Sigmoid colon (tissue), 7 donors: ENCODE results near the gene ESPNL. TPM values are rescaled to one million over a fixed set of nuclear protein-coding genes. Genes with fewer than 3 reads are reported as not detected.
A peak's percentile ranks its signal among the peaks of the same experiment; 100 is the strongest.

Source experiments
- DNase-seq: peaks from one replicate; pipeline ENCODE4 v3.0.0-alpha.2; 2019
- H3K27ac ChIP-seq, 4 donors: fragments of 200-600 bp; sonication (generic); one replicate each; pipeline ENCODE4 v1.5.1; 2016 to 2019; ENCODE audit warnings: mild to moderate bottlenecking in 1 of 4
- H3K27me3 ChIP-seq, 3 donors: fragments of 200-600 bp; sonication (generic); one replicate each; pipeline ENCODE4 v1.5.1; 2019; ENCODE audit warnings: mild to moderate bottlenecking in 1 of 3
- H3K36me3 ChIP-seq, 4 donors: fragments of 200-600 bp; sonication (generic); one replicate each; pipeline ENCODE4 v1.5.1; 2016 to 2019
- H3K4me1 ChIP-seq, 4 donors: fragments of 200-600 bp; sonication (generic); one replicate each; pipeline ENCODE4 v1.5.1; 2017 to 2019
- H3K4me3 ChIP-seq, 4 donors: fragments of 200-600 bp; sonication (generic); one replicate each; pipeline ENCODE4 v1.5.1; 2017 to 2019; ENCODE audit warnings: mild to moderate bottlenecking in 2 of 4, moderate library complexity in 1 of 4
- H3K9me3 ChIP-seq, 4 donors: fragments of 200-600 bp in 3 of 4; sonication (generic) in 3 of 4; one replicate each; pipeline versions ENCODE4 v1.5.1 to v1.6.1; 2013 to 2019
- CTCF ChIP-seq, 4 experiments: fragments of 450-650 bp in 3 of 4; fragments of 200-600 bp in 1 of 4; IDR thresholded peaks; one replicate each; pipeline ENCODE4 v1.5.1; 2016 to 2019; ENCODE audit warnings: antibody characterized with exemption in 4 of 4, mild to moderate bottlenecking in 3 of 4, moderate library complexity in 2 of 4
- EP300 ChIP-seq, 4 donors: sonication (generic); formaldehyde crosslinking; IDR thresholded peaks; one replicate each; pipeline ENCODE4 v1.6.1; 2017; ENCODE audit warnings: antibody characterized with exemption in 4 of 4
- POLR2A ChIP-seq, 2 donors: fragments of 450-650 bp; IDR thresholded peaks; one replicate each; pipeline ENCODE4 v1.6.1; 2016; ENCODE audit warnings: antibody characterized with exemption in 2 of 2, mild to moderate bottlenecking in 2 of 2, moderate library complexity in 2 of 2
- POLR2AphosphoS5 ChIP-seq, 4 donors: sonication (generic); formaldehyde crosslinking; IDR thresholded peaks; one replicate each; pipeline ENCODE4 v1.6.1; 2017; ENCODE audit warnings: antibody characterized with exemption in 4 of 4
- WGBS, 2 donors: extraction: QIAGEN DNeasy Blood & Tissue Kit; methylation state at CpG; one replicate each; pipeline ENCODE4 v1.1.7; 2013; 5-methylcytosine and 5-hydroxymethylcytosine counted together
- intact Hi-C: fragments of 100-400 bp; cut with DNase I; formaldehyde crosslinking; loops from one replicate; pipeline ENCODE4 v1.15.1; 2023
- polyA plus RNA-seq, 3 donors: library from polyadenylated mRNA; stranded (reverse); fragments of 200-250 nt; gene quantifications; one replicate each; pipeline ENCODE4 v1.2.3, GENCODE V29; 2013
- total RNA-seq, 4 donors: library from RNA; depleted of rRNA; stranded (reverse); fragments of >200 nt; gene quantifications; one replicate each; pipeline ENCODE4 v1.1.0, GENCODE V29; 2016
- donor health status: healthy with polysubstance abuse.
- donor health status: Bipolar disorder and iron deficiency.
- donor health status: healthy.

Gene ESPNL
- total and polyA plus RNA-seq, 7 donors = 0.36 to 2.0 (median 0.58) TPM; not detected in 3

GRCh38 chr2:238107525-238108422 is 7.6 kb downstream of the ESPNL start:
- no peaks in the 10 kb centered on the region for H3K9me3 ChIP-seq
- no peak overlapping the region for H3K4me3 ChIP-seq
- H3K36me3 ChIP-seq = no peaks in the 10 kb centered on the region
- peak; percentile 54 for DNase-seq
- intact Hi-C loops = no loop called here
- 54 to 79% methylated on average over 28 of the region's 28 CpGs for WGBS, 2 donors
- H3K27me3 ChIP-seq = no peaks in the 10 kb centered on the region
- TF ChIP-seq CTCF (IDR thresholded peaks at IDR 0.05) (no peak), POLR2A (IDR thresholded peaks at IDR 0.05) (no peak), POLR2AphosphoS5 (IDR thresholded peaks at IDR 0.05) (no peak), EP300 (IDR thresholded peaks at IDR 0.05) (no peak)
- peaks cover 0 to 7% (median 0%) of the 10 kb centered on the region in 4 donors for H3K4me1 ChIP-seq
- no peak overlapping the region for H3K27ac ChIP-seq

DNA sequence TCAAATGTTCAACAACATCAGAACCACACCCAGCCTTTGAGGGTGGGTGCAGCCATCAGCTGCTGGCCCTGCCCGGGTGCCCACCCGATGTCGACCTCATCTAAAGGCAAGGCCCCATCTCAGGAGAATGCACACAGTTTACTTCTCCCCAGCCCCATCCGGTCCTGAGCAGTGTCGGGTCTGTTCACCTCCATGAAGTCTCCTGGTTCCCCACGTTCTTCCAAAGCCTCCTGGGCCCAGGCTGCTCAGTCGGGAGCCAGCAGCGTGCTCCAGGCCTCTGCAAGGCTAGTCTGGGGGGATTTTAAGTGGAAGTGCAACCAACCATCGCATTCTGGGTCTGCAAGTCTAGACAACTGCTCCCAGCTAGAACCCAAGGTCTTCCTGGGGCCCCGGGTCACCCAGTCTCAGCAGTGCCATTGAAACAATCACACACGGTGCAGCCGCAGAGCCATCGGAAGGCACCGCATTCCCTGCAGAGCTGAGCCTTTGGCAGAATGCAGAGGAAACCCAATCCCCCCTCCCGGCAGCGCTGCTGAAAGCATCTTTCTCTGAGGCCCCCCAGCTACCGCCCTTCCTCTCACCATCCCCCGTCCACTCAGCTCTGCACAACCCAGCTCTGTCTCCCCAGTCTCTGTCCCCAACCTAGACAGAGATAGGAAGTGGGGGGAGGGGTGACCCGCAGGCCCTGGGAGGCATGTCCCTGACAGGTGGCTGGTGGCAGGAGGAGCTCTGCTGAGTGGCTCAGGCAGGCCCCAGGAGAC is 8.5 kb downstream of the ESPNL start:
- Histone ChIP-seq H3K27me3 (no peaks in the 10 kb centered on the region), H3K36me3 (no peaks in the 10 kb centered on the region), H3K27ac (no peak overlapping the region), H3K9me3 (no peaks in the 10 kb centered on the region), H3K4me3 (no peak overlapping the region), H3K4me1 (peaks cover 0 to 7% (median 0%) of the 10 kb centered on the region in 4 donors)
- DNase-seq = peak; percentile 61
- WGBS, 2 donors = 46 to 59% methylated on average over 19 of the region's 19 CpGs
- TF ChIP-seq POLR2A (IDR thresholded peaks at IDR 0.05) (no peak), CTCF (IDR thresholded peaks at IDR 0.05) (no peak)
- intact Hi-C loops = no loop called here

- Histone ChIP-seq H3K4me1 (peaks cover 0 to 6% (median 0%) of the 10 kb centered on the region in 4 donors), H3K36me3 (no peaks in the 10 kb centered on the region), H3K27ac (no peak overlapping the region), H3K27me3 (peaks cover 0 to 4% (median 4%) of the 10 kb centered on the region in 3 donors), H3K9me3 (no peaks in the 10 kb centered on the region), H3K4me3 (no peak overlapping the region)
- no peak for DNase-seq
- TF ChIP-seq EP300 (IDR thresholded peaks at IDR 0.05) (no peak), POLR2AphosphoS5 (IDR thresholded peaks at IDR 0.05) (no peak), POLR2A (IDR thresholded peaks at IDR 0.05) (no peak), CTCF (IDR thresholded peaks at IDR 0.05) (no peak)
- intact Hi-C loops = no loop called here
- WGBS, 2 donors = 94 to 96% methylated on average over 13 of the region's 13 CpGs
Observed at GRCh38 chr2:238113611-238114010, 13.5 kb downstream of the ESPNL start.

GRCh38 chr2:238114331-238114841 is 14.2 kb downstream of the ESPNL start:
- H3K4me1 ChIP-seq = no peaks in the 10 kb centered on the region
- H3K4me3 ChIP-seq = no peak overlapping the region
- peaks cover 0 to 4% (median 4%) of the 10 kb centered on the region in 3 donors for H3K27me3 ChIP-seq
- TF ChIP-seq POLR2A (IDR thresholded peaks at IDR 0.05) = no peak
- 78 to 86% methylated on average over 16 of the region's 16 CpGs for WGBS, 2 donors
- no peak for DNase-seq
- no peaks in the 10 kb centered on the region for H3K9me3 ChIP-seq
- intact Hi-C loops = no loop called here
- H3K36me3 ChIP-seq = no peaks in the 10 kb centered on the region
- H3K27ac ChIP-seq = no peak overlapping the region
